NCI-H748 (cell line): ENCODE data around the gene CACNA1I.

ENCODE experiments used
- DNase-seq: peaks from one replicate; lab custom pipeline; 2025; ENCODE audit not compliant: unreplicated experiment; lab: John Stamatoyannopoulos, UW

Gene CACNA1I

GRCh38 chr22:39595622-39596172, 25.1 kb downstream of the CACNA1I start:
- no peak for DNase-seq

- no peak for DNase-seq
Observed at GRCh38 chr22:39596601-39597000, 26.0 kb downstream of the CACNA1I start.

- DNase-seq, result no peak
Observed at GRCh38 chr22:39597236-39597869, 26.8 kb downstream of the CACNA1I start.

GRCh38 chr22:39598017-39598965, 27.7 kb downstream of the CACNA1I start:
- peak; percentile 70 for DNase-seq

GRCh38 chr22:39600491-39601179, 30.1 kb downstream of the CACNA1I start:
- no peak for DNase-seq

GRCh38 chr22:39601180-39601535, 30.6 kb downstream of the CACNA1I start:
- no peak for DNase-seq

GRCh38 chr22:39603345-39603744, 32.8 kb downstream of the CACNA1I start:
- no peak for DNase-seq

- peak; percentile 13 for DNase-seq
Observed at GRCh38 chr22:39610246-39610645, 39.7 kb downstream of the CACNA1I start.

GRCh38 chr22:39610766-39611165, 40.2 kb downstream of the CACNA1I start:
- no peak for DNase-seq

GRCh38 chr22:39611360-39611759, 40.8 kb downstream of the CACNA1I start:
- DNase-seq, result no peak

GRCh38 chr22:39612811-39613548, 42.4 kb downstream of the CACNA1I start:
- no peak for DNase-seq

GRCh38 chr22:39613549-39613921, 43.0 kb downstream of the CACNA1I start:
- DNase-seq, result no peak

- DNase-seq, result no peak
Observed at GRCh38 chr22:39614442-39614841, 43.9 kb downstream of the CACNA1I start.

GRCh38 chr22:39616051-39616450, 45.5 kb downstream of the CACNA1I start:
- DNase-seq, result no peak

- no peak for DNase-seq
Observed at GRCh38 chr22:39616781-39617180, 46.2 kb downstream of the CACNA1I start.

GRCh38 chr22:39617342-39617741, 46.8 kb downstream of the CACNA1I start:
- DNase-seq, result no peak

GRCh38 chr22:39617970-39618757, 47.6 kb downstream of the CACNA1I start:
- no peak for DNase-seq

GRCh38 chr22:39618996-39619530, 48.5 kb downstream of the CACNA1I start:
- DNase-seq, result no peak

- no peak for DNase-seq
Observed at GRCh38 chr22:39620924-39621690, 50.6 kb downstream of the CACNA1I start.
